ENCODE results near the gene CYB561D1.

CYB561D1 gene

DNA sequence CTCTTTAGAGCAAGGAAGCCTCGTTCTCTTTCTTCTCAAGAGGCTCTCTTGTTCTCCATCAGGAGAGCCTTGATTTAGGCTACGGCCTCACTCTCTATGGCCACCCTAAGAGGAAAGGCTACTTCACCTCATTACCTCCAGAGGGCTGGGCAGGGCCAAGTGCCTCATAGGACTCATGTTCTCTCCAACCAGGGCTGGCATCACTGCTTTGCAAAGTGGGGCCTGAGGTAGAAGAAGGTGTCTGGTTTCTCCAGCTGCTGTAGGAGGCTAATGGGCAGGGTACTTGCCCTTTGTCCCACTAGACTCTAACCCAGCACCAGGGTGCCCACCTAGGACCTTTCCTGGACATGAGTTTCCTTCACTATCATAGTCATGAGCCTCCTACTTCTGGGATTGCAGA, 12.2 kb upstream of the CYB561D1 start:
- no peak for FAIRE-seq

- FAIRE-seq: no peak
Observed at GRCh38 chr1:109482242-109482641, 11.7 kb upstream of the CYB561D1 start.

DNA sequence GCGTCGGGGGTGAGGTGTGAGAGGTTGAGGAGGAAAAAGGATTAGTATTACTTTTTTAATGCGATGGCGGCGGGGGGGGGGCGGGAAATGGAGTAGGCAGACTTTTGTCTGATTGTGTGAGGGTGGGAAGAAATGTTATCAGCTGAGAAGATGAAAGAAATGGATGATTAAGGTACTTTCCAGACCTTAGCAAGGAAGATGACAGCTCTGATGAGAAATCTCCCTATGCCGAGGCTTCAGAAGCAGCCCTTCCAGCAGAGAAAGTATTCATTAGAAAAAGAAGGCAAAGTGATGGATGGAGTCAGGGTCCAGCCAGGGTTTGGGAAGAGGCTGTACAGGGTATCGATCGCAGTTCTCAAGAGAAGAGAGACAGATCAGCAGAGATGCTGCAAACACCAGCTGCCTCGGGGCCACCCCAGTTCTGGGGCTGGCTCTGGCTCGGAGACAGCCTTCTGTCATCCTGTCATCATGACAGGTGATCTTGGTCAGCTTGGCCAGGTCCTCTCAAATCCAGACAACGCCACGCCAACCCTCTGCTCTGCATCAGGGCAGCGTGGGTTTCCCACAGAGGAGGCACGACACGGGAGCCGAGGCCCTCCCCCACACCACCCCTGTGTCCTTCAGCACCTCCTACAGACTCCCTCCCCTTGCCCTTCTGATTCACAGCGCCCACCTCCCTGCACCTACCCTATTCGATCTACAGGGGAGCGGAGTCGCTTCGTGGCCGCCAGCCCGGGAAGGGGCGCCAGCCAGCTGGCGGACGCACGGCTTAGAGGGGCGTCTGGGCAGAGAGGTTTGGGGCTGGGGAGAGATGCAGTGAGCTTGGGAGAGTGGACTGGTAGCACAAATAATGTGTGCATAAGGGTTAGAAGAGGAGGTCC, 10.9 kb upstream of the CYB561D1 start:
- no peak for FAIRE-seq

DNA sequence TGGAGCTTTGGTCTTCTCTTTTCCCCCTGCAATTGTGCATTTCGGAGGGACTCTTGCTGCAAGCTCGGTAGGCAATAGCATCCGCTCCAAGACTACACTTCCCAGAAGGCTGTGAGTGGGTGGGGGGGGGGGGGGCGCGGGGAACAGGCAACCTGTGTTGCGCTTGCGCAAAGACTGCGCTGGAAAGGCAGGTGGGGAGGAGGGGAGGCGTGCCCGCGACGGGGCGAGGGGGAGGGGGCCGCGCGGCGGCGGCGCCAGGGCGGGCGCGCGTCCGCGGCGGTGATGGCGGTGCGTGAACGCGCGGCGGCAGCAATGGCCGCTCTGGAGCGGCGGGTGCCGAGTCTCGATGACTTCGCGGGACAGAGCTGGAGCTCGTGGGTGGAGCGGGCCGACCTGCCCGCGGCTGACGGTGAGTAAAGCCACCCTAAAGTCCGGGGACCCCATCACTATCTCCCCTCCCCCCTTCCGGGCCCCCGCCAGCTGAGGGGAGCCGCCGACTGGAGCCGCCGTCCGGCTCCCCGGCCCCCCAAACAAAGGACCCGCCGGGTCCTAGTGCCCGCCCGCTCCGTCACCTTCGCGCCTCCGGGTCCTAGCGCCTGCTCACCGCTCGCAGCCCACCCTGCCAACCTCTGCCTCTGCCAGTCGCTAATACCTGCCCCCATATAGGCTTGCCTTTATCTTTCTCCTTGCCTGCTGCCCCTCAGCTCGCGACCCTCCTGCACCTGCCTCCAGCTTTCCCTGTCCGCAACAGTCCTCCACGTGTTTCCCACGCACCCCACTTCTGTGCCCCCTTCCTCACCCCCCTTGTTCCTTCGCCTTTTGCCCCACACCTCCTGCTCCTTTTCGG, 10.0 kb upstream of the CYB561D1 start, which contains the start of gene ATXN7L2:
ATXN7L2 (plus strand) TSS at position 234 of the 847 bp plus-strand sequence; CDS start at position 283, 49 bp downstream.
- no peak for FAIRE-seq

DNA sequence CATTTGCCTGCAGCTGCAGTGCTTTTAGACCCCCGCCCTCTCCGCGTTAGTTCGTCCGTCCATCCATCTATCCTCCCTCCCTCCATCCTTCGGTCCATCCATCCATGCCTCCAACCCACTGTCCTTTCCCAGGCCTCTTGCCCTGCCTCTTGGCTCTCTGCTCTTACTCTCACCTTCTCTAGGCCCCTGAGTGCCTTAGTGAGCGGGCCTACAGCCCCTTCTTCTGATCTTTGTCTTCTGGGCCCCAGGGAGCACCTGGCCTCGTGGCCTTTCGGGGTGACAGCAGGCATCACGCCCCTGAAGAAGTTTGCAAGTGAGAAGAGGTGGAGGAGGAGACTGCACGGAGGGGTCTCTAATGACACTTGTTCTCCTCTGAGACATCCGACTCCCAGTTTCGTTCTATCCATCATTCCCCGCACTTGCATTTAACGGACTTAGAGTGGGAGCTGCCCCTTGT, 9.3 kb upstream of the CYB561D1 start:
- no peak for FAIRE-seq

- no peak for FAIRE-seq
Observed at GRCh38 chr1:109485001-109485400, 8.9 kb upstream of the CYB561D1 start.

GRCh38 chr1:109487261-109487660, 6.6 kb upstream of the CYB561D1 start:
- FAIRE-seq: no peak

GRCh38 chr1:109488201-109488600, 5.7 kb upstream of the CYB561D1 start:
- FAIRE-seq: no peak

DNA sequence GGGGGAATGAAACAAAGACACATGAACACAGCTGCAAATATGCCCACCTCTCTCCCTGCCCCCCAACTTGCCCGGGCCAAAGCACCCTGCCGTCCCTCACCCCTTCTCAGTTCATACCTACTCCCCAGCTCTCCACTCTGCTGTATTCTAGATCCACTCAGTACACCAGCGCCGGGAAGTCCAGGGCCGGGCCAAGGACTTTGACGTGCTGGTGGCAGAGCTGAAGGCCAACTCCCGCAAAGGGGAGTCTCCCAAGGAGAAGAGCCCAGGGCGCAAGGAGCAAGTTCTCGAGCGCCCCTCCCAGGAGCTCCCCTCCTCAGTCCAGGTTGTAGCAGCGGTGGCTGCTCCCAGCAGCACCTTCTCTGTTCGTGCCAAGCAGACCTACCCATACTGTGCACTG, 5.2 kb upstream of the CYB561D1 start:
- FAIRE-seq: no peak

- FAIRE-seq: no peak
Observed at GRCh38 chr1:109490029-109490933, 3.6 kb upstream of the CYB561D1 start.

DNA sequence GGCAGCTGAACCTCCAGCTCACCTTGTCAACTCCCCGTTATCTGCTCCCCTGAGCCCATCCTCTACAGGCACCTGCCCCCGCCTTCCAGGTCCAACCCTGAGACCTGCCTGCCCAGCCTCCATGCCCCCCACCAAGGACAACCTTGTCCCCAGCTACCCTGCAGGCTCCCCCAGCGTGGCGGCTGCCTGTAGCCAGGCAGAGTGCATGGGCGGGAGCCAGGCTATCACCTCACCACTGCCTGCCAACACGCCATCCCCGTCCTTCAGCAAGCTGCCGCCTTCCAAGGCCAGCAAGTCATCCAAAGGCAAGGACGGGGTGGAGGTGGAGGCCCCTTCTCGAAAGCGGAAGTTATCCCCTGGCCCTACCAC, 3.0 kb upstream of the CYB561D1 start:
- no peak for FAIRE-seq

- no peak for FAIRE-seq
Observed at GRCh38 chr1:109491372-109491771, 2.5 kb upstream of the CYB561D1 start.

DNA sequence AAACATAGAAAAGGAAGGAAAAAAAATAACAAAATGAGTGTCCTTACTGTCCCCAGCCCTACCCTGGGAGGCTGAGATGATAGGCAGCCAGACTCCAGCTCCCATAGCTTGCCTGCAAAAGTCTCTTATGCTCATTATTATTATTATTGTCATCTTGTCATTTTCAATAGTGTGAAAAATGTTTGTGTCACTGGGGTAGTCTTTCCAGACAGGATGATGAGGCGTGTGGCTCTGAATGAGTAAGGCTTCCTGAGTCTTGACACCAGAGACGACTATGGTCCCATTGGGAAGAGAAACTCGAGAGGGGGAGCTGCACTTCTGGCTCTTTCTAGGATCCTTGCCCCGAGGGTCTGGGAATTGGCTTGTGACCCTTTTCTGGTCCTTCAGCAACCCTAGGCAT, 1.1 kb upstream of the CYB561D1 start:
- FAIRE-seq: no peak

DNA sequence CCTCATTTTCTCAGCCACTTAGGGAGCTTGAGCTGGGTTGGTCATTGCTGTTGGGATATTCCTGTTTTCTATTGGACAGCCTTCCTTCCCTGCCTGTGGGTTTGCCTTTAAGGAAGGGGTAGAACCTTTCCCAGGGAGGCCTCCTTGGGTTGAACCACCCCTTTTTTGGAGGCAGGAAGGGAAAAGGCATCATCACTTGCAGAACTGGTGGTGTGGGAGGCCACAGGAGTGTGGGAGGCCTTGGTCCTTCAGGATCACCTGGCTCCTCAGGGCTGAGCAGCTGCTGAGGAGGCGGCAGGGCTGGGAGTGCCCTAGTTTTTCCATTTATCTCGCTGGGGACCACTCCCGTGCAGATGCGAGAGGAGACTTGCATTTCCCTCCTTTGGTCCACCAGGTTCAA, 667 bp upstream of the CYB561D1 start:
- no peak for FAIRE-seq

DNA sequence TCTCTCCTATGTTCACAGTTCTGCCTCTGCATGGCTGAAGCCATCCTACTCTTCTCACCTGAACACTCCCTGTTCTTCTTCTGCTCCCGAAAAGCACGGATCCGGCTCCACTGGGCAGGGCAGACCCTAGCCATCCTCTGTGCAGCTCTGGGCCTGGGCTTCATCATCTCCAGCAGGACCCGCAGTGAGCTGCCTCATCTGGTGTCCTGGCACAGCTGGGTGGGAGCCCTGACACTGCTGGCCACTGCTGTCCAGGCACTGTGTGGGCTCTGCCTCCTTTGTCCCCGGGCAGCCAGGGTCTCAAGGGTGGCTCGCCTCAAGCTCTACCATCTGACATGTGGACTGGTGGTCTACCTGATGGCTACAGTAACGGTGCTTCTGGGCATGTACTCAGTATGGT, 1.8 kb downstream of the CYB561D1 start:
- FAIRE-seq: no peak

DNA sequence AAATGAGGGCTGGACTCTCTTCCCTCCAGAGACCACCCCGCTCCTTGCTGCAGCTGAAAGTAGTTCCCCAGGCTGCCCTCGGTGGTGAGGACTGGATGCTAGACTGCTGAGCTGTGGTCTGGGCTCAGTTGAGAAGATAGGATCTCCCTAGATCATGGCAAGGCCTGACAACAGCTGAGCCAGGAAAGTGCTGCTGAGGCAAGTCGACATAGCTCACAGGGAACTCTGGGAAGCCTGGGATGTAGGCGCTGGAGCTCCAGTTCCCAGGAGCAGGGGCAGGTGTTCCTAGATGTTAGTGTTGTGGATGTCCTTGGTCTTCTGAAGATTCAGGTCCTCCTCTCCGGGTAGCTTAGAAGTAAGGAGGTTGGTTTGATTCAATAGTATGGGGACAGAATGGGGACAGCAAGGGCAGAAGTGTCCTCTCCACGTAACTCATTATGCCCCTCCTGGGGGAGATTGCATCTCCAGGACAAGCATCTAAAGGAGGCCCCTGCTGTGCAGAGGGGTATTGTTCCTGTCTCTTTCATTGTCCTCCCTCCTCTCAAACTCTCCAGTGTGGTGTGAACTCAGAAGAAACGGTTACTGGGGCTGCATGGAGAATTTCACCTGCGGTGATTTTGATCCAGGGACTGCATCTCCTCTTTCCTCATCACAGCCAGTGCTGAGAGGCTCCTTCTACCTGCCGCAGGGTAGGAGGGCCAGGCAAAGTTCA, 3.7 kb downstream of the CYB561D1 start:
- no peak for FAIRE-seq

- no peak for FAIRE-seq
Observed at GRCh38 chr1:109498161-109498801, 4.4 kb downstream of the CYB561D1 start.

DNA sequence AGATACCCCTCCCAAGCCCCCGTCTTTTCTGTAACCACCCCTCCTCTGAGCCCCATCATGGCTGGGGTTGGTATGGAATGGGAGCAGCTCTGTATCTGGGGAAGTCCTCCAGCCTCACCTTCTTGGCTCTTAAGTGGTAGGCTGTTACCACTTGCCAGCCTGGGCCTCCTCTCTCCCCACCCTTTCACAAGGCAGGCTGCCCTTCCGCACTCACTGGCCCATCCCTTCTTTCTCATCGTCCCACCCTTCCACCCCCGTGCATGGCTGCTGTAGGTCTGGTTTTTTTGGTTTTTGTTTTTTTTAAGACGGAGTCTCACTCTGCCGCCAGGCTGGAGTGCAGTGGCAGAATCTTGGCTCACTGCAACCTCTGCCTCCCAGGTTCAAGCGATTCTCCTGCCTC, 5.2 kb downstream of the CYB561D1 start:
- FAIRE-seq: no peak

GRCh38 chr1:109499661-109500536, 6.0 kb downstream of the CYB561D1 start:
- no peak for FAIRE-seq

GRCh38 chr1:109500941-109501381, 7.1 kb downstream of the CYB561D1 start:
- FAIRE-seq: no peak

Measured in A204.1 (cell line).